ENCODE data around the gene SERPINE2.

SERPINE2 gene

GRCh38 chr2:223936862-223937326 lies 102.2 kb downstream of the SERPINE2 start:
- DNase-seq, result no peak

- no peak for DNase-seq
Measured at GRCh38 chr2:223935459-223936125, 103.5 kb downstream of the SERPINE2 start.

- DNase-seq, result no peak
Measured at GRCh38 chr2:223934870-223935269, 104.2 kb downstream of the SERPINE2 start.

- no peak for DNase-seq
Measured at GRCh38 chr2:223932816-223933800, 106.0 kb downstream of the SERPINE2 start.

- DNase-seq, result no peak
Measured at GRCh38 chr2:223930103-223930976, 108.7 kb downstream of the SERPINE2 start.

GRCh38 chr2:223929571-223930102 lies 109.4 kb downstream of the SERPINE2 start:
- DNase-seq, result no peak

- no peak for DNase-seq
Measured at GRCh38 chr2:223928113-223929006, 110.7 kb downstream of the SERPINE2 start.

- DNase-seq, result no peak
Measured at GRCh38 chr2:223925106-223925505, 114.0 kb downstream of the SERPINE2 start.

All from stimulated activated CD8-positive, alpha-beta memory T cell treated with anti-CD3 and anti-CD28 coated beads, Interleukin-4, amount 100 ng/mL, for 48 hours (primary cell).